HG03354 (cell line): ENCODE results near the gene CDC73.
"Not testable (repeated sequence)": the region's sequence is repeated elsewhere in the genome, so short reads cannot be mapped to it uniquely, and the experiment has no call there.

Experiments used
- ATAC-seq: cut with Tn5 transposase; IDR thresholded peaks from one replicate; pipeline ENCODE4 v1.9.1; 2021; ENCODE audit warnings: mild to moderate bottlenecking; ENCODE audit not compliant: unreplicated experiment, poor library complexity, severe bottlenecking

The CDC73 gene

DNA sequence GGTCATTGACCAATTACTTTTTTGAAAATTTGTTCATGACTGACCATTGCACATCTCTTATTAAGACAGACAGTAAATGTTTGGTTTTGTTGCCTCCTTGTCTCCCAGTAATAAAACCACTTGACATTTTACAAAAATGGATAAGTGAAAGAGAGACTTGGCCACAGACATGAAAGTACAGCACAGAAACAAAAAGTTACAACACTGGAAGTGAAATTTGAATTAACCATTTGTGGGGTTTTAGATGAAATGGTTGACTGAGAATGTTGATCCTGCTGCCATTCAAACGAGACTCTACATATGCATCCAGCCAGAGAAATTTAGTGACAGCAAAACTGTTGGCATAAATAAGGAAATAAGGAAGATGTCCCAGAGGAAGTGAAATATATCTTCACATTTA lies 143.9 kb downstream of the CDC73 start:
- ATAC-seq = peak; percentile 64

DNA sequence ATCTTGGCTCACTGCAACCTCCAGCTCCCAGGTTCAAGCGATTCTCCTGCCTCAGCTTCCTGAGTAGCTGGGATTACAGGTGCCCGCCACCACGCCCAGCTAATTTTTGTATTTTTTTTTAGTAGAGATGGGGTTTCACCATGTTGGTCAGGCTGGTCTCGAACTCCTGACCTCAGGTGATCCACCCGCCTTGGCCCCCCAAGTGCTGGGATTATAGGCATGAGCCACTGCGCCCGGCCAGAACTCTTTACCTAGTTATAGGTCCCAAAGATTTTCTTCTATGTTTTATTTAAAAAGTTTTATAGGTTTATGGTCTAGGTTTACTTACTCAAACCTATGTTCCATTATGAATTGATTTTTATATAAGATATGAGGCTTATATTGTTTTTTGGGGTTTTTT lies 145.0 kb downstream of the CDC73 start:
- ATAC-seq = not testable (repeated sequence)

DNA sequence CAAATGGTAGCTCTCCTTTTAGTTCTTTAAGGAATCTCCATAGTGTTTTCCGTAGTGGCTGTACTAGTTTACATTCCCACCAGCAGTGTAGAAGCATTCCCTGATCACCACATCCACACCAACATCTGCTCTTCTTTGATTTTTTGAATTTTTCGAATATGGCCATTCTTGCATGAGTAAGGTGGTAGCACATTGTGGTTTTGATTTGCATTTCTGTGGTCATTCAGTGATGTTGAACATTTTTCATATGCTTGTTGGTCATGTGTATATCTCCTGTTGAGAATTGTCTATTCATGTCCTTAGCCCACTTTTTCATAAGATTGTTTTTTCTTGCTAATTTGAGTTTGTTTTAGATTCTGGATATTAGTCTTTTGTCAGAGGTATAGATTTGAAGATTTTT lies 149.2 kb downstream of the CDC73 start:
- peak; percentile 99 for ATAC-seq

DNA sequence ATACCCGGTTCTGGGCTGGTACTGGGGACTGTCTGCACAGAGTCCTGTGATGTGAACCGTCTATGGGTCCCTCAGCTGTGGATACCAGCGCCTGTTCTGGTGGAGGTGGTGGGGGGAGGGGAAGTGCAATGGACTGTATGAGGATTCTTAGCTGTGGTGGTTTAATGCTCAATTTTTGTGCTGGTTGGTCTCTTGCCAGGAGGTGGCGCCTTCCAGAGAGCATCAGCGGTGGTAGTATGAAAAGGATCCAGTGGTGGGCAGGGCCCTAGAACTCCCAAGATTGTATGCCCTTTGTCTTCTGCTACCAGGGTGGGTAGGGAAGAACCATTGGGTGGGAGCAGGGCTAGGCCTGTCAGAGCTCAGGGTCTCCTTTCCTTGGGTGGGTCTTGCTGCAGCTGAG lies 153.9 kb downstream of the CDC73 start:
- no peak for ATAC-seq

DNA sequence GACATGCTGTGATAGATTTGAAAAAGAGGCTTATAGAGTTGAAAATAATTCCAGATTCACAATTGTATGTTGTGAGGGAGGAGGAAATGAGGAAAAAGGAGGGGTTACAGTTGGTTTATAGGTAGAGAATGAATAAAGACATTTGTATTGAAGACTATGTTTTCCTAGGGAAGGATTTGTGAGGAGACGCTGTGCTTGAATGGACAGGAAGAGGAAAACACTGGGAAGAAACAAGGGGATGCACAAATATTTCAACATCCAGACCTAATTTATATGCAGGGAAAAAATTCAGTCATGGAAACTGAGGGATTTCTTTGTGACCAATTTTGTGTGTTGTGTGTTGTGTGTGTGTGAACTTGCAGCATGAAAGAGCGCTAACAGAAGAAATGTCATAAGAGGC lies 157.1 kb downstream of the CDC73 start:
- ATAC-seq = no peak

DNA sequence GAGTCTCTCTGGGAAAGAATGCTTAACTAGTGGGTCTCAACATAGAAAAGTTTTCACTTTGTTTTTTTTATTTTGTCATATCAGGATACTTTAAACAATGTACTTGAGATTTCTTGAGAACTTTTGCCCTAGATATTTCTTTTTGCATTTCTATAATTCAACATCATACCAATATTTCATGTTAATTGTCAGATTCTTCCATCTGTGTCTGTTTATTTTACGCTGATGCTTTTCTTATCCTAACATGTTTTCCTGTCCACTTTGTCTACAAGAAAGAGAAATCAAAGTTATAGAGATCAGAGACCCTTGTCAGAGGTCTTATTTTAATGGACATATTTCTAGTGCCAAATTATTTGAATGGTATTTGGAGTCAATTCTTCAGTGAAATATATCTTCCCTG lies 160.1 kb downstream of the CDC73 start:
- ATAC-seq = no peak

DNA sequence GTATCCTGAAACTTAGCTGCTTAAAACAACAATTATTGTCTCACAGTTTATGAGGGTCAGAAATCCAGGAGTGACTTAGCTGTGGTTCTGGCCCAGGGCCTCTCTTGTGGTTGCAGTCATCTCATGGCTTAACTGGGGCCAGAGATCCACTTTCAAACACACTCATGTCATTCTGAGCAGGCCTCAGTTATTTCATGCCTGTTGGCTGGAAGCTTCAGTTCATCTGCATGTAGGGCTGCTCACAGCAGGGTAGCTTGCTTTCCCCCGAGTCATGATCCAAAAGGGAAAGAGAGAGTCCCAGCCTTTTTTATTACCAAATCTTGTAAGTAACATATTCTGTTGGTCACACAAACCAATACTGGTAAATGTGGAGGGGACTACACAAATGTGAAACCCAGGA lies 161.2 kb downstream of the CDC73 start:
- ATAC-seq = no peak

DNA sequence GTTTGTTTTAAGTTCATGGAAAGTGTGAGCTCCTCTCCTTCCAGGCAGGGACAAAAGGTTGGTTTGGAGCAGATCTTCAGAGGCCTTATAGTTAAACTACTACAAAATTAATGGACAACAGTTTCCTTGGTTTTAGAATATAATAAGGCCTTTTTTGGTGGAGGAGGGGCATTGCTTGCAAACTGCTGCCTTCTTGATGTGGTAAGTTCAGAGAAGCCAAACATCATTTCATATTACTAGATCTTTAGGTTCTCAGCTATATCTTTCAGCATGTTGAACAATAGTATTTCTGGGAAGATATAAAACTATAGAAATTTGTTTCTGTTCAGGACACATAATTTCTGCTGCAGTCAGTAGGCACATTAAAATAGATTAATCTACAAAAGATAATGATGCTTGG lies 162.4 kb downstream of the CDC73 start:
- no peak for ATAC-seq

DNA sequence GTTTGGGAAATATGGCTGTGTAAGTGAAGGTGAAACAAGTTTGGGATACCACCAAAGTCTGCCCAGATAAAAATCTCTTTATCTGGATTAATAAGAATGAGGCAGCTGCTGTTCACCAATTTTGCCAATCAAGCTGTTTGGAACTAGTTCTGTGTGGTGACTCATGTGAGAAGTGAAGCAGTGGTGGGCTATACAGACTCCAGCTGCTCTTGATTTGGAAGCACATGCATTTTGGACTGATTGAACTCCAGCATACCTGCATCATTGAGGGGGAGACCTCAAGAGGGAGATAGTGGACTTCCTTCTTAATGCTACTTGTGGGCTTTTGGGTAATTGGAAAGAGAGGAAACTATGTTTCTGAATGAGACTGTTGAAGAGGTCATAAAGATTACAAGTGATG lies 163.8 kb downstream of the CDC73 start:
- no peak for ATAC-seq

DNA sequence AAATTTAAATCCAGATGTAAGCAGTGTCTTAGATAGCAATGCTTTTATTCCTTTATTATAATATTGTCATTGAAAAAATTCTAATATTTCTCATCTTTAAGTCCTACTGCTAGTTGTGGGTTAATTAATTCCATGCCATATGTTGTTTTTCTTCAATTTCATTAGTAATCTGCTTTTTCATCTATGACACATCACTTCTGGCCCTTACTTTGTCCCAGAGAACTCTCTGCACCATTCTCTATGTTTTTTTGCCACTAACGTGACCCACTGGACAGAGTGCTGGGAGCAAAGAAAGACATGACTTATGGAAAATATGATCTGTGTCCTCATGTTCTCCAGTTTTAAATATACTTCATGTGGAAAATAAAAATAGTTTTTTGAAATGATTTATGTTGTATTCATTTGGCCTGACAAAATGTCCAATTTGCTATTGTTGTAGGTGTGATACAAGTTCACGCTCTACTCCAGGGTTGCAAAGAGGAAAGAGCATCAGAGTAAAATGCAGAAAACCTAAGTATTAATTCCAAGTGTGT lies 166.8 kb downstream of the CDC73 start:
- not testable (repeated sequence) for ATAC-seq

DNA sequence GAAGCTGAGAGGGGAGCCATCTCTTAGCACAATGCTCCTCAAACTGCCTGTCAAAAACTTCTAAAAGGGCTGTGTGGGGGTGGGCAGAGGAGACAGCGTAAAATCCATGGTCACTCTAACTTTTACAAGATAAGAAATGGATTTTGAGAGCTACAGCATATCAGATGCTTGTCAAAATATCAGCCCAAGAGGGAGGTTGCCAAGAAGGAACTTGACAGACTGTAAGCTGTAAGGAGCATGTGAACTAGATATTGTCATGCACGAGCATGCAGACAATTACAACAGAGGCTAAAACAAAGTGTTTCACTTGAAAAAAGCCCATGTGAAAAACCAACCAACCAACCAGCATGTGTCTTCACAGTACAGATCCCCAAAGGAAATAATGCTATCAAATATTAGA lies 171.9 kb downstream of the CDC73 start:
- ATAC-seq = no peak

DNA sequence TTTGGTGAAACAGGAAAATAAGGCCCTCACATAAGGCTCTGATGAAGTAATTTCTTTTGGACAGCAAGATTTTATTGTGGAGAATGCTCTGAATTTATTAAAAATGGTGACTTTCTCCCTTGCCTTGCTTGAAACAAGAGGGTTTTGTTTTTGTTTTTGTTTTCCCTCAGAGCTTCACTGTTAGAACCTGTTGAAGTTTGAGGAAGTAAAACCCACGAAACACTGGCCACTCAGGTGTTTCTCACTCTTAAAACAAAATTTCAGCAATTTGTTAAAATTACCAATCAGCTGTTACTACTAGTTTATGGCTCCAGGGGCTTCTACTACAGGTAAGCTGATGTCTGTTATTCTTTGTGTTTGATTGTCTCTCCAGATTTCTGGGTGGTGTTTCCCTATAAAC lies 177.2 kb downstream of the CDC73 start:
- peak; percentile 75 for ATAC-seq

DNA sequence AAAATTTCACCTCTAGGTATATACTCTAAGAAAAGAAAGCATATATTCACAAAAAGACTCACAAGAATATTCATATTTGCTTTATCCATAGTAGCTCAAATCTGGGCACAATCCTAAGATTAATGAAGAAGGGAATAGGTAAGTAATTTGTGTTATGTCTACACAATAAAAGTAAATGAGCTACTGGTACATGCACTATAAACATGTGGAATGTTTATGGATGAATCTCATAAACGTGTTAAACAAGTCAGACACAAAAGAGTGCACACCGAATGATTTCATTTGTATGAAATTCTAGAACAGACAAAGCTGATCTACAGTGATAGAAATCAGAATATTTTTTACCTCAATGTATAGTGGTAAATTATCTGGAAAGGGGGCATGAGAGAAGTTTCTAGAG lies 179.9 kb downstream of the CDC73 start:
- no peak for ATAC-seq

DNA sequence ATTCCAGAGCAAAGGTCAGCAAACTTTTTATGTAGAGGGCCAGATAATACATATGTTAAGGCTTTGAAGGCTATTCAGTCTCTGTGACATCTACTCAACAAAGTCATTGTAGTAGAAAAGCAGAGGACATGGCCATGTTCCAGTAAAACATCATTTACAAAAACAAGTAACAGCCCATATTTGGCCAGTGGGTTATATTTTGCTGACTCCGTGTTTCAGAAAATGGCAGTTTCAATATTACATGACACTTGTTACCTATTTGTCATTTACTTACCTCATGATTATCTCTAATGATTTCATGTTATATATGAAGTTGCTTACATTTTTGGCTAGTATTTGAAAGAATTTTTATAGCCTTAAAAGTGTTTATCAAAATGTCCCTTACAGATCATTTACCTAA lies 182.0 kb downstream of the CDC73 start:
- ATAC-seq = no peak
